Measurements from ENCODE around the gene RASSF5. TPM values are rescaled to one million over a fixed set of nuclear protein-coding genes. Genes with fewer than 3 reads are reported as not detected.

RASSF5 gene
- total and polyA plus RNA-seq, 9 of the 15 experiments (the other 6 are each of a cell fraction or from before 2014, with no cell fraction given) = 6.1 to 41.0 (median 25.2) TPM

DNA sequence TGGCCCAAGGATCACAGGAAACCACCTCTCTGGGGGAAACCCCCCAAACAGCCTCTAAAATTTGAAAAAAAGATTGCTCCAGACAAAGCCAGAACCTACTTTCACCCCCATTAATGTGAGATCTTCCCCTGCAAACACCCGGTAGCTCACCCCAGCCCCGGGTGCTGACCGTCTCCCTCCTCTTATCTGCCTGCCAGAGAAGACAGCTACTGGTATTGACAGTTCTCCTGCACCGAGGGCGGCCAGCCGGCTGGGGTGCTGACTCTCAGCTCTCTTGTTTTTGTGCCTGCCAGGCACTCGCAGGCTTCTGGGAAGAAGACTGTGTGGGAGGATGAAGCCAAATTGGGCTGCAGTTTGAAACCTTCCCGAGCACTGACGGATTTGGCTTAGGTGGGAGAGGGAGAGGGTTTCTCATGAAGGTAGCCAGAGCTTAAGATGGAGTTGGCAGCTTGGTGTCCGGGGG, 48.2 kb downstream of the RASSF5 start:
- Histone ChIP-seq H4K20me1 (replicated peaks; ENCODE audit: control insufficient read depth, insufficient read depth, low read length) (no peaks in the 10 kb centered on the region), H3K4me2 (ENCODE audit: insufficient read depth, low read length) (peak overlapping the region; percentile 30), H3K9me1 (ENCODE audit: control insufficient read depth, insufficient read depth, low read length) (no peaks in the 10 kb centered on the region), H3K27ac (ENCODE audit: extremely low read depth, low read depth, low read length) (peak overlapping the region; percentile 81; the same call in 1 of the 3 replicates), H3K9ac (ENCODE audit: insufficient read depth in 1 of 2, low read depth in 2 of 2, low read length in 2 of 2) (peak overlapping the region in 1 of 2 experiments; percentile 57; a peak in 2 of 4 replicates), H3K27me3 (ENCODE audit: control insufficient read depth in 2 of 2, insufficient read depth in 2 of 2, low read length in 2 of 2) (no peaks in the 10 kb centered on the region), H3K79me2 (ENCODE audit: control insufficient read depth, insufficient read depth, low read length) (peaks cover 34% of the 10 kb centered on the region), H3K36me3 (ENCODE audit: control insufficient read depth, insufficient read depth, low read length) (peaks cover 4% of the 10 kb centered on the region; the same call in 1 of the 3 replicates), H2AFZ (ENCODE audit: low read depth, low read length) (peak overlapping the region; percentile 72), H3K4me3 (no peak overlapping the region), H3K9me3 (replicated peaks; ENCODE audit: control insufficient read depth, insufficient read depth, low read depth, low read length) (no peaks in the 10 kb centered on the region), H3K4me1 (replicated peaks in 1 of 2; ENCODE audit: control insufficient read depth in 2 of 2, insufficient read depth in 2 of 2, low read length in 2 of 2) (peaks cover 46 to 73% of the 10 kb centered on the region in 2 experiments)
- intact Hi-C loops (cut with micrococcal nuclease) (no loop called here), in situ Hi-C loops (cut with MboI) (no loop called here)
- DNase-seq (ENCODE audit: extremely low read depth in 1 of 4, low spot score in 3 of 4) (peak; percentile 79 to 91 (median 84)), ATAC-seq (peak; percentile 47), FAIRE-seq (peak; percentile 81)
- POLR2A ChIA-PET = interaction anchor here (0.5 to 2.7 kb wide), 13 partner anchors 8 to 1280 kb away, joined by 3 to 10 read pairs (median 4); partner anchors contain the start of genes DYRK3 and EIF2D
- CTCF ChIA-PET (ENCODE audit: low intra/inter-chr PET ratio) = interaction anchor here (0.8 kb wide), 1 partner anchor 66 kb away, joined by 3 read pairs; no protein-coding TSS in a partner anchor
- 7% methylated on average over 10 of the region's 10 CpGs for WGBS (ENCODE audit: insufficient coverage, low coverage, missing lambda C conversion rate)
- BruUV-seq (replicated peaks) = no TSS peak
- TF ChIP-seq NCOR1 (IDR thresholded peaks at IDR 0.05) (peak; percentile 49), GTF2A2 (tag; IDR thresholded peaks at IDR 0.05) (no peak), NR4A1 (CRISPR knock-in tag; IDR thresholded peaks at IDR 0.05) (peak; percentile 86; the same call in 1 of the 2 replicates), NR4A1 (tag; IDR thresholded peaks at IDR 0.05) (0 out of 2 replicates have a peak, but pooled peaks have one; percentile 32), JUND (IDR thresholded peaks at IDR 0.05; ENCODE audit: borderline replicate concordance, low read depth, low read length) (0 out of 2 replicates have a peak, but pooled peaks have one; percentile 12), JUND (tag; IDR thresholded peaks at IDR 0.05; ENCODE audit: borderline replicate concordance, low read depth, low read length) (no peak; the same call in 2 of the 3 replicates), KLF13 (tag; IDR thresholded peaks at IDR 0.05; ENCODE audit: borderline replicate concordance, low read depth) (no peak), FOXK2 (conservative IDR thresholded peaks at IDR 0.05 in 1 of 2, IDR thresholded peaks at IDR 0.05 in 1 of 2; ENCODE audit: low read depth in 2 of 2) (peak; percentile 65 to 73; a peak in 2 of 4 replicates), ZNF263 (CRISPR knock-in tag; IDR thresholded peaks at IDR 0.05; ENCODE audit: borderline replicate concordance) (no peak)
- TF ChIP-seq, protein P1, sequence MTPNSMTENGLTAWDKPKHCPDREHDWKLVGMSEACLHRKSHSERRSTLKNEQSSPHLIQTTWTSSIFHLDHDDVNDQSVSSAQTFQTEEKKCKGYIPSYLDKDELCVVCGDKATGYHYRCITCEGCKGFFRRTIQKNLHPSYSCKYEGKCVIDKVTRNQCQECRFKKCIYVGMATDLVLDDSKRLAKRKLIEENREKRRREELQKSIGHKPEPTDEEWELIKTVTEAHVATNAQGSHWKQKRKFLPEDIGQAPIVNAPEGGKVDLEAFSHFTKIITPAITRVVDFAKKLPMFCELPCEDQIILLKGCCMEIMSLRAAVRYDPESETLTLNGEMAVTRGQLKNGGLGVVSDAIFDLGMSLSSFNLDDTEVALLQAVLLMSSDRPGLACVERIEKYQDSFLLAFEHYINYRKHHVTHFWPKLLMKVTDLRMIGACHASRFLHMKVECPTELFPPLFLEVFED (CRISPR knock-in tag; conservative IDR thresholded peaks at IDR 0.05) = peak; percentile 73; the same call in 1 of the 2 replicates
- TF ChIP-seq, protein P2, sequence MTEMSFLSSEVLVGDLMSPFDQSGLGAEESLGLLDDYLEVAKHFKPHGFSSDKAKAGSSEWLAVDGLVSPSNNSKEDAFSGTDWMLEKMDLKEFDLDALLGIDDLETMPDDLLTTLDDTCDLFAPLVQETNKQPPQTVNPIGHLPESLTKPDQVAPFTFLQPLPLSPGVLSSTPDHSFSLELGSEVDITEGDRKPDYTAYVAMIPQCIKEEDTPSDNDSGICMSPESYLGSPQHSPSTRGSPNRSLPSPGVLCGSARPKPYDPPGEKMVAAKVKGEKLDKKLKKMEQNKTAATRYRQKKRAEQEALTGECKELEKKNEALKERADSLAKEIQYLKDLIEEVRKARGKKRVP (CRISPR knock-in tag; IDR thresholded peaks at IDR 0.05) = peak; percentile 39; the same call in 1 of the 2 replicates
- TF ChIP-seq, protein P3, sequence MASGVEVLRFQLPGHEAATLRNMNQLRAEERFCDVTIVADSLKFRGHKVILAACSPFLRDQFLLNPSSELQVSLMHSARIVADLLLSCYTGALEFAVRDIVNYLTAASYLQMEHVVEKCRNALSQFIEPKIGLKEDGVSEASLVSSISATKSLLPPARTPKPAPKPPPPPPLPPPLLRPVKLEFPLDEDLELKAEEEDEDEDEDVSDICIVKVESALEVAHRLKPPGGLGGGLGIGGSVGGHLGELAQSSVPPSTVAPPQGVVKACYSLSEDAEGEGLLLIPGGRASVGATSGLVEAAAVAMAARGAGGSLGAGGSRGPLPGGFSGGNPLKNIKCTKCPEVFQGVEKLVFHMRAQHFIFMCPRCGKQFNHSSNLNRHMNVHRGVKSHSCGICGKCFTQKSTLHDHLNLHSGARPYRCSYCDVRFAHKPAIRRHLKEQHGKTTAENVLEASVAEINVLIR (CRISPR knock-in tag; IDR thresholded peaks at IDR 0.05) = 0 out of 2 replicates have a peak, but pooled peaks have one; percentile 22
- TF ChIP-seq, protein P4, sequence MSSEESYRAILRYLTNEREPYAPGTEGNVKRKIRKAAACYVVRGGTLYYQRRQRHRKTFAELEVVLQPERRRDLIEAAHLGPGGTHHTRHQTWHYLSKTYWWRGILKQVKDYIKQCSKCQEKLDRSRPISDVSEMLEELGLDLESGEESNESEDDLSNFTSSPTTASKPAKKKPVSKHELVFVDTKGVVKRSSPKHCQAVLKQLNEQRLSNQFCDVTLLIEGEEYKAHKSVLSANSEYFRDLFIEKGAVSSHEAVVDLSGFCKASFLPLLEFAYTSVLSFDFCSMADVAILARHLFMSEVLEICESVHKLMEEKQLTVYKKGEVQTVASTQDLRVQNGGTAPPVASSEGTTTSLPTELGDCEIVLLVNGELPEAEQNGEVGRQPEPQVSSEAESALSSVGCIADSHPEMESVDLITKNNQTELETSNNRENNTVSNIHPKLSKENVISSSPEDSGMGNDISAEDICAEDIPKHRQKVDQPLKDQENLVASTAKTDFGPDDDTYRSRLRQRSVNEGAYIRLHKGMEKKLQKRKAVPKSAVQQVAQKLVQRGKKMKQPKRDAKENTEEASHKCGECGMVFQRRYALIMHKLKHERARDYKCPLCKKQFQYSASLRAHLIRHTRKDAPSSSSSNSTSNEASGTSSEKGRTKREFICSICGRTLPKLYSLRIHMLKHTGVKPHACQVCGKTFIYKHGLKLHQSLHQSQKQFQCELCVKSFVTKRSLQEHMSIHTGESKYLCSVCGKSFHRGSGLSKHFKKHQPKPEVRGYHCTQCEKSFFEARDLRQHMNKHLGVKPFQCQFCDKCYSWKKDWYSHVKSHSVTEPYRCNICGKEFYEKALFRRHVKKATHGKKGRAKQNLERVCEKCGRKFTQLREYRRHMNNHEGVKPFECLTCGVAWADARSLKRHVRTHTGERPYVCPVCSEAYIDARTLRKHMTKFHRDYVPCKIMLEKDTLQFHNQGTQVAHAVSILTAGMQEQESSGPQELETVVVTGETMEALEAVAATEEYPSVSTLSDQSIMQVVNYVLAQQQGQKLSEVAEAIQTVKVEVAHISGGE (CRISPR knock-in tag; IDR thresholded peaks at IDR 0.05) = 0 out of 6 replicates have a peak, but pooled peaks of 1 of the 3 experiments have one; percentile 37

Data from K562 (cell line).